Gastroesophageal sphincter (tissue), 3 donors: ENCODE data around the gene TSPAN11.

Experiments used
- CTCF ChIP-seq, 4 experiments: fragments of 200-600 bp in 2 of 4; fragments of 450-650 bp in 2 of 4; sonication (generic) in 1 of 4; IDR thresholded peaks; one replicate each; pipeline ENCODE4 v1.5.1; 2017 to 2019; ENCODE audit warnings: antibody characterized with exemption in 4 of 4, mild to moderate bottlenecking in 2 of 4, moderate library complexity in 2 of 4
- POLR2A ChIP-seq, 2 donors: fragments of 450-650 bp; IDR thresholded peaks; one replicate each; pipeline ENCODE4 v1.6.1; 2017; ENCODE audit warnings: antibody characterized with exemption in 2 of 2, mild to moderate bottlenecking in 2 of 2, moderate library complexity in 1 of 2
- POLR2AphosphoS5 ChIP-seq: sonication (generic); formaldehyde crosslinking; IDR thresholded peaks from one replicate; pipeline ENCODE4 v1.6.1; 2017; ENCODE audit warnings: antibody characterized with exemption

- TF ChIP-seq POLR2A (IDR thresholded peaks at IDR 0.05) (no peak), POLR2AphosphoS5 (no peak), CTCF (IDR thresholded peaks at IDR 0.05) (no peak)
These were observed 28.7 kb downstream of the TSPAN11 start for GRCh38 chr12:30955214-30955613.
